OCI-LY3 (cell line): ENCODE data around the gene ATG14.

Experiments
- H2AFZ ChIP-seq: fragments of 200-600, 300-600 bp; shearing (Covaris generic); 2 replicates; pipeline ENCODE4 v1.6.0; 2014; ENCODE audit warnings: antibody characterized with exemption, low read depth, low read length
- H3K27ac ChIP-seq: fragments of 200-600, 300-600 bp; sonication (generic); 2 replicates; pipeline ENCODE4 v1.5.1; 2014; ENCODE audit warnings: mild to moderate bottlenecking, low read length, moderate library complexity, mixed read lengths
- H3K27me3 ChIP-seq: fragments of 200-600, 300-600 bp; sonication (generic); 2 replicates; pipeline ENCODE4 v1.6.1; 2014; ENCODE audit warnings: low read depth, low read length, mixed read lengths
- H3K36me3 ChIP-seq: fragments of 200-600, 300-600 bp; sonication (generic); replicated peaks from 2 replicates; pipeline ENCODE3; 2014; ENCODE audit warnings: low read depth, low read length, mixed read lengths
- H3K4me1 ChIP-seq: fragments of 300-600, 200-600 bp; sonication (generic); 2 replicates; pipeline ENCODE4 v1.6.1; 2014; ENCODE audit warnings: low read length, mixed read lengths
- H3K4me2 ChIP-seq: fragments of 200-600, 300-600 bp; sonication (generic); 2 replicates; pipeline ENCODE4 v1.6.1; 2014; ENCODE audit warnings: low read length, mixed read lengths
- H3K4me3 ChIP-seq: fragments of 300-600, 200-600 bp; sonication (generic); 2 replicates; pipeline ENCODE4 v1.5.1; 2014; ENCODE audit warnings: antibody characterized with exemption, mild to moderate bottlenecking, low read length, moderate library complexity
- H3K79me2 ChIP-seq: fragments of 300-600, 200-600 bp; shearing (Covaris generic); 2 replicates; pipeline ENCODE4 v1.6.1; 2014; ENCODE audit warnings: mild to moderate bottlenecking, low read length, mixed read lengths
- H3K9ac ChIP-seq: fragments of 300-600, 200-600 bp; shearing (Covaris generic); 2 replicates; pipeline ENCODE4 v1.6.0; 2014; ENCODE audit warnings: mild to moderate bottlenecking, low read length, moderate library complexity
- H3K9me3 ChIP-seq: fragments of 200-600, 300-600 bp; shearing (Covaris generic); 2 replicates; pipeline ENCODE4 v1.6.1; 2014; ENCODE audit warnings: low read length, mixed read lengths; ENCODE audit not compliant: insufficient read depth
- H4K20me1 ChIP-seq: fragments of 200-600, 300-600 bp; sonication (generic); 2 replicates; pipeline ENCODE4 v1.6.1; 2016; ENCODE audit warnings: low read length, mixed read lengths; ENCODE audit not compliant: insufficient read depth
- EZH2phosphoT487 ChIP-seq: fragments of 200-600 bp; shearing (Covaris generic); IDR thresholded peaks from 2 replicates; pipeline ENCODE4 v1.6.1; 2018; ENCODE audit warnings: antibody characterized with exemption, mixed run types, low read depth
- TF ChIP-seq, protein P1 (sequence below): fragments of 200-600, 300-600 bp; sonication (generic); IDR thresholded peaks from 2 replicates; pipeline ENCODE4 v1.5.1; 2014; ENCODE audit warnings: antibody characterized with exemption, low read length, low read depth

The ATG14 gene

DNA sequence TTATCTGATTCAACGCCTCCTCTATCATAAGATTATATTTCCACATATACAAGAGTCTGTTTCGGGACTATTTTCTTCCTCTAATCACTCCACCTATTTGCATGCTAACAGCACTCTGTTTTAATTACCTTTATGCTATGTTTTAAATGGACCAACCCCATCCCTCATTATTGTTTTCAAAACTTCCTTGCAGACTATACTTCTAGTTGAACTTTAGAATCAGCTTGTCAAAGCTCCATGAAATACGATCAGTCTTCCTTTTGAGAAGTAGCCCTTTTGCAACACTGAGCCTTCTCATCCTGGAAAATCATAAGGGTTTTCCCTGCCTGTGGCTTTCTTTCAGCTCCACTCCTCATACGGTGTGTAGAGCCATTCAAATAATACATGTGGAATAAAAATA, 36.9 kb downstream of the ATG14 start:
- Histone ChIP-seq H2AFZ (no peak overlapping the region), H3K27ac (no peak overlapping the region), H4K20me1 (no peaks in the 10 kb centered on the region), H3K9ac (no peak overlapping the region), H3K4me2 (no peak overlapping the region), H3K9me3 (no peaks in the 10 kb centered on the region), H3K27me3 (no peaks in the 10 kb centered on the region), H3K79me2 (no peaks in the 10 kb centered on the region), H3K4me1 (no peaks in the 10 kb centered on the region), H3K36me3 (peaks cover 6% of the 10 kb centered on the region), H3K4me3 (no peak overlapping the region)
- TF ChIP-seq, protein P1, sequence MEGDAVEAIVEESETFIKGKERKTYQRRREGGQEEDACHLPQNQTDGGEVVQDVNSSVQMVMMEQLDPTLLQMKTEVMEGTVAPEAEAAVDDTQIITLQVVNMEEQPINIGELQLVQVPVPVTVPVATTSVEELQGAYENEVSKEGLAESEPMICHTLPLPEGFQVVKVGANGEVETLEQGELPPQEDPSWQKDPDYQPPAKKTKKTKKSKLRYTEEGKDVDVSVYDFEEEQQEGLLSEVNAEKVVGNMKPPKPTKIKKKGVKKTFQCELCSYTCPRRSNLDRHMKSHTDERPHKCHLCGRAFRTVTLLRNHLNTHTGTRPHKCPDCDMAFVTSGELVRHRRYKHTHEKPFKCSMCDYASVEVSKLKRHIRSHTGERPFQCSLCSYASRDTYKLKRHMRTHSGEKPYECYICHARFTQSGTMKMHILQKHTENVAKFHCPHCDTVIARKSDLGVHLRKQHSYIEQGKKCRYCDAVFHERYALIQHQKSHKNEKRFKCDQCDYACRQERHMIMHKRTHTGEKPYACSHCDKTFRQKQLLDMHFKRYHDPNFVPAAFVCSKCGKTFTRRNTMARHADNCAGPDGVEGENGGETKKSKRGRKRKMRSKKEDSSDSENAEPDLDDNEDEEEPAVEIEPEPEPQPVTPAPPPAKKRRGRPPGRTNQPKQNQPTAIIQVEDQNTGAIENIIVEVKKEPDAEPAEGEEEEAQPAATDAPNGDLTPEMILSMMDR, result no peak
- no peak for TF ChIP-seq EZH2phosphoT487

DNA sequence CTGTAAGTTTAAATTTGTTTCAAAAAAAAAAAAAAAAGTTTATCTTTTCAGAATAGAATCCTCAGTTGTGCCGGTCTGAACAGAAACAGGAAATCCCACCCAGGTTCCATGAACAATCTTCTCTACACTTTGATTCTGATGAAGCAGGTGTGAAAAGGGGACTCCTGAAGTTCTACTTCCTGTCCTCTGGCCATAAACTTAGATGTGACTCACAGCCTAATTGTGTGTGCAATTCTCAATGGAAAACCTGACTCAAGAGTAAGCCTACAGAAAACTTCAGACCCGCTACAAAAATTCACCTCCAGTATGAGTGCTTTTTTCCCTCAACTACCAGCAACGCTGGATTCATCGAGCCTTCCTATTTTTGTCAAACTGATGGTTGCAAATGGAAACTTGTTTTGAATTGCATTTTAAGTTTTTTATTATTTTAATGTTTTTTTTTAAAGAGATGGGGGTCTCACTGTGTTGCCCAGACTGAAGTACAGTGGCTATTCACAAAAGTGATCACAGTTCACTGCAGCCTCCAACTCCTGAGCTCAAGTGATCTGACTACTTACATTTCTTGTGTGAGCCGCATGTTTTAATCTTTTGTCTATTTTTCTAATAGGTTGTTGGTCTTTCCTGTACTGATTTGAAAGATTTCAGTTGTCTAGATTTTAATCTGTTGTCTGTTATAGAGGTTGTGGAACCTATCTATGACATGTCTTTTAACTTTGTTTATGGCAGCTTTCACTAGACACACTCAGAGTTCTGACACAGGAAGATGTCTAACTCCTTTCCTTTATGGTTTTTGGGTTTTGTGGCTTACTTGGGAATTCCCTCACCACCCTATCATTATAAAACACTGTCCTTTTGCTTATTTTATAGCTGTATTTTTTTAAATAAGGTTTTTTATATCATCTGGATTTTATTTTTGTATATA, 37.6 kb downstream of the ATG14 start:
- H3K4me1 ChIP-seq, result no peaks in the 10 kb centered on the region
- no peak overlapping the region for H3K4me3 ChIP-seq
- TF ChIP-seq, protein P1, result no peak
- no peak for TF ChIP-seq EZH2phosphoT487
- H3K9ac ChIP-seq, result no peak overlapping the region
- no peak overlapping the region for H2AFZ ChIP-seq
- no peaks in the 10 kb centered on the region for H3K79me2 ChIP-seq
- H3K27ac ChIP-seq, result no peak overlapping the region
- H3K36me3 ChIP-seq, result peaks cover 10% of the 10 kb centered on the region
- no peak overlapping the region for H3K4me2 ChIP-seq
- H3K27me3 ChIP-seq, result no peaks in the 10 kb centered on the region
- no peaks in the 10 kb centered on the region for H3K9me3 ChIP-seq
- H4K20me1 ChIP-seq, result no peaks in the 10 kb centered on the region

DNA sequence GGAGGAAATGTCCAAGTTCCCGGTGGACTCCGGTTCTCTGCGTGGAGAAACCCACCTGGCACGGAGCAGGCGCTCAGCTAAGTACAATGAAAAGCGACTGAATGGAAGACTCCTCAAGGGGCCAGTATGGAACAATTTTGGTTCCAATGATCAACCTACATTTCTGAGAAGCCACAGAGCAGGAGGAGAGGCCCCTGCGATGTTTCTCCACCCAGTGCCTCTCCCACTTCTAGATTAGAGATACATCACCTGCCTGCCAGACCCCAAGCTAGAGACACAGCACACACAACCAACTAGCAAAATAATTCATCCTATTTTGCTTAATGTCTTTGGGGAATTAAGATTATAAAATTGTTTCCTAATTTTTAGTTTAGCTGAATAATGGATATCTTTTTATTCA, 38.8 kb downstream of the ATG14 start:
- Histone ChIP-seq H3K27ac (no peak overlapping the region), H3K27me3 (no peaks in the 10 kb centered on the region), H4K20me1 (no peaks in the 10 kb centered on the region), H3K4me3 (no peak overlapping the region), H2AFZ (no peak overlapping the region), H3K4me1 (no peaks in the 10 kb centered on the region), H3K79me2 (no peaks in the 10 kb centered on the region), H3K9ac (no peak overlapping the region), H3K4me2 (no peak overlapping the region), H3K9me3 (no peaks in the 10 kb centered on the region), H3K36me3 (peaks cover 13% of the 10 kb centered on the region)
- TF ChIP-seq EZH2phosphoT487, result no peak
- TF ChIP-seq, protein P1, result no peak

DNA sequence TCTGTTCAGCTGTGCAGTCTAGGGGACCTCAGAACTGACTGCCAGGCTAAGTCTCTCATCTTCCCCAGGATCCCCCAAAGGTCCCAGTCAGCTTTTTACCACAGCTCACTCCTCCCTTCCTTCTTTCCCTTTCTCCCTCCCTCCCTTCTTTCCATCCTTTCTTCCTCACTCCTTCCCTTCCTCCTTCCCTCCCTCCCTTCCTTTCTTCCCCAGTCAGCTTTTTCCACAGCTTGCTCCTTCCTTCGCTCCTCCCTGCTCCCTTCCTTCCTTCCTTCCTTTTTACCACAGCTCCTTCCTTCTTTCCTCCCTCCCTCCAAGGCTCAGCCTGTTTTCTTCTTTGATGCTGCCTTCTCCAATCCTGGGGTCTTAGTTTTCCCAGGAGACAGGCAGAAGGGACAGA, 39.2 kb downstream of the ATG14 start:
- no peaks in the 10 kb centered on the region for H3K4me1 ChIP-seq

More for the DNA sequence above, 39.2 kb downstream of the ATG14 start:
- H2AFZ ChIP-seq, result no peak overlapping the region
- H3K4me3 ChIP-seq, result no peak overlapping the region
- H3K27ac ChIP-seq, result no peak overlapping the region
- H3K4me2 ChIP-seq, result no peak overlapping the region
- H3K36me3 ChIP-seq, result peaks cover 15% of the 10 kb centered on the region
- no peaks in the 10 kb centered on the region for H3K79me2 ChIP-seq
- no peaks in the 10 kb centered on the region for H3K27me3 ChIP-seq
- H3K9ac ChIP-seq, result no peak overlapping the region
- no peaks in the 10 kb centered on the region for H4K20me1 ChIP-seq
- TF ChIP-seq, protein P1, result no peak
- no peak for TF ChIP-seq EZH2phosphoT487
- H3K9me3 ChIP-seq, result no peaks in the 10 kb centered on the region
